ACHN (cell line): ENCODE measurements around the gene C2CD4D.
"Not testable (repeated sequence)": the region's sequence is repeated elsewhere in the genome, so short reads cannot be mapped to it uniquely, and the experiment has no call there.

Experiments used
- DNase-seq: peaks from one replicate; pipeline ENCODE4 v3.0.0-alpha.2; 2015
- in situ Hi-C: cut with HindIII; loops from 2 replicates; pipeline ENCODE4 v1.10.0; 2017; ENCODE audit warnings: low sequenced_read_pairs, low pct_ligation_motif_present, low pct_unique_long_range_greater_than_20kb

C2CD4D gene

GRCh38 chr1:151860504-151861187 lies 21.0 kb upstream of the C2CD4D start:
- in situ Hi-C loops = no loop called here
- no peak for DNase-seq

GRCh38 chr1:151859891-151860293 lies 20.3 kb upstream of the C2CD4D start:
- DNase-seq = no peak
- in situ Hi-C loops = no loop called here

GRCh38 chr1:151858886-151859665 lies 19.5 kb upstream of the C2CD4D start:
- in situ Hi-C loops = no loop called here
- no peak for DNase-seq

- in situ Hi-C loops = no loop called here
- DNase-seq = no peak
These were observed 18.6 kb upstream of the C2CD4D start for GRCh38 chr1:151858030-151858746.

GRCh38 chr1:151855933-151856332 lies 16.3 kb upstream of the C2CD4D start:
- DNase-seq = no peak
- in situ Hi-C loops = no loop called here

GRCh38 chr1:151855516-151855915 lies 15.9 kb upstream of the C2CD4D start:
- DNase-seq, in situ Hi-C loops: not testable (repeated sequence)

- in situ Hi-C loops = no loop called here
- no peak for DNase-seq
These were observed 15.0 kb upstream of the C2CD4D start for GRCh38 chr1:151854658-151855057.

- in situ Hi-C loops = no loop called here
- no peak for DNase-seq
These were observed 13.9 kb upstream of the C2CD4D start, which contains the start of gene THEM5 for GRCh38 chr1:151853411-151853943. THEM5 (minus strand) TSS chr1:151853712; CDS start chr1:151853565, 147 bp downstream.

- DNase-seq = no peak
- in situ Hi-C loops = no loop called here
These were observed 13.1 kb upstream of the C2CD4D start for GRCh38 chr1:151852733-151853132.

- in situ Hi-C loops = no loop called here
- no peak for DNase-seq
These were observed 12.3 kb upstream of the C2CD4D start for GRCh38 chr1:151851886-151852285.

- no peak for DNase-seq
- in situ Hi-C loops = no loop called here
These were observed 10.3 kb upstream of the C2CD4D start for GRCh38 chr1:151849871-151850270.

GRCh38 chr1:151849126-151849525 lies 9.5 kb upstream of the C2CD4D start:
- in situ Hi-C loops = no loop called here
- no peak for DNase-seq

- in situ Hi-C loops = no loop called here
- DNase-seq = no peak
These were observed 8.4 kb upstream of the C2CD4D start for GRCh38 chr1:151847867-151848596.

GRCh38 chr1:151846686-151847237 lies 7.1 kb upstream of the C2CD4D start:
- in situ Hi-C loops = no loop called here
- DNase-seq = no peak

- DNase-seq = peak; percentile 20
- in situ Hi-C loops = no loop called here
These were observed 6.5 kb upstream of the C2CD4D start for GRCh38 chr1:151846062-151846568.

- no peak for DNase-seq
- in situ Hi-C loops = no loop called here
These were observed 3.8 kb upstream of the C2CD4D start for GRCh38 chr1:151843398-151843797.

GRCh38 chr1:151841141-151841540 lies 1.5 kb upstream of the C2CD4D start:
- DNase-seq = peak; percentile 15
- in situ Hi-C loops = no loop called here

GRCh38 chr1:151840421-151840820 lies 801 bp upstream of the C2CD4D start:
- in situ Hi-C loops = no loop called here
- DNase-seq = no peak
